ENCODE measurements around the gene DNALI1. TPM values are rescaled to one million over a fixed set of nuclear protein-coding genes. Genes with fewer than 3 reads are reported as not detected.

The DNALI1 gene
- total and polyA plus RNA-seq, 2 experiments from 2014 or later: 5.4 to 25.6 TPM

DNA sequence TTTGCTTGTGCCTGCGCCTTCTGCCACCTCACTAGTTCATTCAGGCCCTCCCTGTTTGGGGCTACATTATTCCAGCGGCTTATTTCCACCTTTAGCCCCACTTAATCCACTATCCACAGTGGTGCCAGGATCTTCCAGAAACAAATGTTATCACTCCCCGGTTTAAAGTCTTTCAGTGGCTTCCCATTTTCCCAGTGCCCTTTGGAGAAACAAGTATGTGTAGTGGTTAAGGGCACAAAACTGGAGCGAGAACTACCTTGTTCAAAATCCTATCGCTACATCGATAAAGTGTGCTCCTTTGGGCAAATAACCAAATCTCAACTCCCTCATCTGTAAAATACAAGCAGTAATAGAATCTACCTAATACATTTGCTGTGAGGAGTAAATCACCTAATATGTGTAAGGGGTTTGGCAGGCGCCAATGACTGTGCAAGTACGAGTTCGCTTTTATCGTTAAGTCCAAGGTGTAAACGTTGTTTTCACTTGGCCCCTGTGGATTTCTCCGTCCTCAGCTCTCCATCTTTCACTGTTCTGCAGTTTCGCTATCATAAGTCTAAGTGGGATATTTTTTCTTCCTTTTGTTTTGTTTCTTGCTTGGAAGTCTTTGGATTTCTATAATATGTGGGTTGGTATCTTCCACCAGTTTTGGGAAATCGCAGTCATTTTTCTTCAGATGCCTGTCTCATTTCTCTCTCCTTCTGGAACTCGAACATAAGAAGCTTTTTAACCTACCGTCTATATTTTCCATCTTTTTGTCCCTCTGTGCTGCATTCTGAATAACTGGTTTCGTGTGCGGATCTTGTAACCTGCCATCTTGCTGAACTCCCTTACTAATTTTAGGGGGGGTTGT is 41.3 kb upstream of the DNALI1 start (continued):
- TF ChIP-seq, protein P1, sequence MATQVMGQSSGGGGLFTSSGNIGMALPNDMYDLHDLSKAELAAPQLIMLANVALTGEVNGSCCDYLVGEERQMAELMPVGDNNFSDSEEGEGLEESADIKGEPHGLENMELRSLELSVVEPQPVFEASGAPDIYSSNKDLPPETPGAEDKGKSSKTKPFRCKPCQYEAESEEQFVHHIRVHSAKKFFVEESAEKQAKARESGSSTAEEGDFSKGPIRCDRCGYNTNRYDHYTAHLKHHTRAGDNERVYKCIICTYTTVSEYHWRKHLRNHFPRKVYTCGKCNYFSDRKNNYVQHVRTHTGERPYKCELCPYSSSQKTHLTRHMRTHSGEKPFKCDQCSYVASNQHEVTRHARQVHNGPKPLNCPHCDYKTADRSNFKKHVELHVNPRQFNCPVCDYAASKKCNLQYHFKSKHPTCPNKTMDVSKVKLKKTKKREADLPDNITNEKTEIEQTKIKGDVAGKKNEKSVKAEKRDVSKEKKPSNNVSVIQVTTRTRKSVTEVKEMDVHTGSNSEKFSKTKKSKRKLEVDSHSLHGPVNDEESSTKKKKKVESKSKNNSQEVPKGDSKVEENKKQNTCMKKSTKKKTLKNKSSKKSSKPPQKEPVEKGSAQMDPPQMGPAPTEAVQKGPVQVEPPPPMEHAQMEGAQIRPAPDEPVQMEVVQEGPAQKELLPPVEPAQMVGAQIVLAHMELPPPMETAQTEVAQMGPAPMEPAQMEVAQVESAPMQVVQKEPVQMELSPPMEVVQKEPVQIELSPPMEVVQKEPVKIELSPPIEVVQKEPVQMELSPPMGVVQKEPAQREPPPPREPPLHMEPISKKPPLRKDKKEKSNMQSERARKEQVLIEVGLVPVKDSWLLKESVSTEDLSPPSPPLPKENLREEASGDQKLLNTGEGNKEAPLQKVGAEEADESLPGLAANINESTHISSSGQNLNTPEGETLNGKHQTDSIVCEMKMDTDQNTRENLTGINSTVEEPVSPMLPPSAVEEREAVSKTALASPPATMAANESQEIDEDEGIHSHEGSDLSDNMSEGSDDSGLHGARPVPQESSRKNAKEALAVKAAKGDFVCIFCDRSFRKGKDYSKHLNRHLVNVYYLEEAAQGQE (IDR thresholded peaks at IDR 0.05; ENCODE audit: unreplicated experiment): no peak
- no peak for TF ChIP-seq POLR2AphosphoS5 (IDR thresholded peaks at IDR 0.05; ENCODE audit: low read depth)
- no peak for TF ChIP-seq ZNF331 (CRISPR knock-in tag; IDR thresholded peaks at IDR 0.05; ENCODE audit: low read depth)
- TF ChIP-seq, protein P2, sequence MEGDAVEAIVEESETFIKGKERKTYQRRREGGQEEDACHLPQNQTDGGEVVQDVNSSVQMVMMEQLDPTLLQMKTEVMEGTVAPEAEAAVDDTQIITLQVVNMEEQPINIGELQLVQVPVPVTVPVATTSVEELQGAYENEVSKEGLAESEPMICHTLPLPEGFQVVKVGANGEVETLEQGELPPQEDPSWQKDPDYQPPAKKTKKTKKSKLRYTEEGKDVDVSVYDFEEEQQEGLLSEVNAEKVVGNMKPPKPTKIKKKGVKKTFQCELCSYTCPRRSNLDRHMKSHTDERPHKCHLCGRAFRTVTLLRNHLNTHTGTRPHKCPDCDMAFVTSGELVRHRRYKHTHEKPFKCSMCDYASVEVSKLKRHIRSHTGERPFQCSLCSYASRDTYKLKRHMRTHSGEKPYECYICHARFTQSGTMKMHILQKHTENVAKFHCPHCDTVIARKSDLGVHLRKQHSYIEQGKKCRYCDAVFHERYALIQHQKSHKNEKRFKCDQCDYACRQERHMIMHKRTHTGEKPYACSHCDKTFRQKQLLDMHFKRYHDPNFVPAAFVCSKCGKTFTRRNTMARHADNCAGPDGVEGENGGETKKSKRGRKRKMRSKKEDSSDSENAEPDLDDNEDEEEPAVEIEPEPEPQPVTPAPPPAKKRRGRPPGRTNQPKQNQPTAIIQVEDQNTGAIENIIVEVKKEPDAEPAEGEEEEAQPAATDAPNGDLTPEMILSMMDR (conservative IDR thresholded peaks at IDR 0.05; ENCODE audit: low read depth in 2 of 2): no peak
- no peak for TF ChIP-seq CREB1 (CRISPR knock-in tag; IDR thresholded peaks at IDR 0.05; ENCODE audit: low read depth)

DNA sequence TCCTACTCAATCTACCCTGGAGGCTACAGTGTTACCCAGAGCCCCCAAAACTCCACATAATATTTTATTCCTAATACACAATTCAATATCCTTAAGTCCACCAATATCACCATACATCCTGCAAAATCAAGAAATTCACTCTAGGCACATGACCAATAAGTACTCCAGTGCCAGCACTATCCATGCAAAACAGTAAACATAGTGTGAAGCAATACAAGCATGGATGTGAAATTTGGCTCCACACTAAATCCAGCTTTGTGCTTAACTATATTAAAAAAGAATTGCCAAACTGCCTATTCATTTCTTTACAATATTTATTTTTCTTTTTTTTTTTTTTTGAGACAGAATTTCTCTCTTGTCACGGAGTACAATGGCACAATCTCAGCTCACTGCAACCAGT is 39.2 kb upstream of the DNALI1 start:
- peaks cover 14% of the 10 kb centered on the region; the same call in 1 of the 2 replicates for H3F3A ChIP-seq (replicated peaks; ENCODE audit: low read depth)
- H3K27ac ChIP-seq (ENCODE audit: low read depth): no peak overlapping the region
- peaks cover 8% of the 10 kb centered on the region; the same call in 2 of the 3 replicates for H3K36me3 Mint-ChIP-seq (ENCODE audit: low read depth)
- ATAC-seq: no peak
- no peak overlapping the region for H3K27ac Mint-ChIP-seq
- H3K4me1 ChIP-seq (ENCODE audit: insufficient read depth): peaks cover 19% of the 10 kb centered on the region
- H3K9me3 Mint-ChIP-seq: no peaks in the 10 kb centered on the region
- no peak overlapping the region for H3K4me3 Mint-ChIP-seq
- peaks cover 18% of the 10 kb centered on the region for H3K4me1 Mint-ChIP-seq
- H3K27me3 Mint-ChIP-seq (ENCODE audit: insufficient read depth, low read depth, poor library complexity): peaks cover 20% of the 10 kb centered on the region
- no peak for DNase-seq (ENCODE audit: low spot score)
- H3K4me3 ChIP-seq: no peak overlapping the region
- H3K36me3 ChIP-seq (ENCODE audit: insufficient read depth): no peaks in the 10 kb centered on the region
- H3K9me2 ChIP-seq (ENCODE audit: insufficient read depth): no peaks in the 10 kb centered on the region
- H3K4me2 ChIP-seq: no peak overlapping the region
- H3K79me2 ChIP-seq (replicated peaks; ENCODE audit: insufficient read depth): peaks cover 14% of the 10 kb centered on the region
- H2AFZ ChIP-seq: no peak overlapping the region; the same call in 1 of the 2 replicates
- TF ChIP-seq EZH2phosphoT487 (IDR thresholded peaks at IDR 0.05; ENCODE audit: unreplicated experiment) (no peak), CREB1 (CRISPR knock-in tag; IDR thresholded peaks at IDR 0.05; ENCODE audit: low read depth) (no peak), STAT1 (IDR thresholded peaks at IDR 0.05; ENCODE audit: unreplicated experiment) (no peak), EZH2 (IDR thresholded peaks at IDR 0.05; ENCODE audit: low read depth, unreplicated experiment) (no peak), POLR2AphosphoS5 (IDR thresholded peaks at IDR 0.05; ENCODE audit: low read depth) (no peak), ZNF331 (CRISPR knock-in tag; IDR thresholded peaks at IDR 0.05; ENCODE audit: low read depth) (no peak)
- TF ChIP-seq, protein P3, sequence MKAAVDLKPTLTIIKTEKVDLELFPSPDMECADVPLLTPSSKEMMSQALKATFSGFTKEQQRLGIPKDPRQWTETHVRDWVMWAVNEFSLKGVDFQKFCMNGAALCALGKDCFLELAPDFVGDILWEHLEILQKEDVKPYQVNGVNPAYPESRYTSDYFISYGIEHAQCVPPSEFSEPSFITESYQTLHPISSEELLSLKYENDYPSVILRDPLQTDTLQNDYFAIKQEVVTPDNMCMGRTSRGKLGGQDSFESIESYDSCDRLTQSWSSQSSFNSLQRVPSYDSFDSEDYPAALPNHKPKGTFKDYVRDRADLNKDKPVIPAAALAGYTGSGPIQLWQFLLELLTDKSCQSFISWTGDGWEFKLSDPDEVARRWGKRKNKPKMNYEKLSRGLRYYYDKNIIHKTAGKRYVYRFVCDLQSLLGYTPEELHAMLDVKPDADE (IDR thresholded peaks at IDR 0.05): no peak
- TF ChIP-seq, protein P1 (IDR thresholded peaks at IDR 0.05; ENCODE audit: unreplicated experiment): no peak
- TF ChIP-seq, protein P2 (conservative IDR thresholded peaks at IDR 0.05; ENCODE audit: low read depth in 2 of 2): no peak
- no peaks in the 10 kb centered on the region for H3K27me3 ChIP-seq (ENCODE audit: insufficient read depth)
- H4K20me1 ChIP-seq (replicated peaks; ENCODE audit: insufficient read depth): peaks cover 6% of the 10 kb centered on the region

All from GM23338 (cell line).